SK-N-MC (cell line): Measurements from ENCODE around the gene TTC38.

Source experiments
- DNase-seq: peaks from one replicate; pipeline ENCODE4 v3.0.0-alpha.2; 2011; ENCODE audit warnings: low read depth, low spot score
- H3K27ac ChIP-seq: fragments of 200-600 bp; sonication (generic); 2 replicates; pipeline ENCODE4 v1.5.1; 2016; ENCODE audit warnings: mixed run types
- H3K36me3 ChIP-seq: fragments of 200-600 bp; sonication (generic); 2 replicates; pipeline ENCODE4 v1.6.1; 2017; ENCODE audit warnings: antibody characterized with exemption, low read length, mixed read lengths; ENCODE audit not compliant: insufficient read depth
- H3K4me3 ChIP-seq: fragments of 200-600 bp; sonication (generic); 2 replicates; pipeline ENCODE4 v1.5.1; 2016
- H3K9ac ChIP-seq: fragments of 200-600 bp; sonication (generic); 2 replicates; pipeline ENCODE4 v1.8.0; 2017; ENCODE audit warnings: mixed run types, mixed read lengths; ENCODE audit not compliant: insufficient read length
- H3K9me3 ChIP-seq: fragments of 200-600 bp; sonication (generic); 2 replicates; pipeline ENCODE4 v1.6.1; 2017; ENCODE audit warnings: low read depth, mild to moderate bottlenecking, antibody characterized with exemption, low read length, moderate library complexity, mixed read lengths
- EZH2 ChIP-seq: fragments of 200-600 bp; sonication (generic); IDR thresholded peaks from one replicate; pipeline ENCODE4 v1.6.1; 2017; ENCODE audit warnings: antibody characterized with exemption
- FOXP2 ChIP-seq: optimal IDR thresholded peaks from 2 replicates; pipeline ENCODE3; 2011; ENCODE audit warnings: mild to moderate bottlenecking, moderate library complexity; ENCODE audit not compliant: insufficient read depth; ENCODE audit errors: extremely low read length, control extremely low read depth
- POLR2AphosphoS5 ChIP-seq: IDR thresholded peaks from 2 replicates; pipeline ENCODE4 v1.6.1; 2012; ENCODE audit warnings: mild to moderate bottlenecking, low read depth, low read length, borderline replicate concordance

The TTC38 gene

DNA sequence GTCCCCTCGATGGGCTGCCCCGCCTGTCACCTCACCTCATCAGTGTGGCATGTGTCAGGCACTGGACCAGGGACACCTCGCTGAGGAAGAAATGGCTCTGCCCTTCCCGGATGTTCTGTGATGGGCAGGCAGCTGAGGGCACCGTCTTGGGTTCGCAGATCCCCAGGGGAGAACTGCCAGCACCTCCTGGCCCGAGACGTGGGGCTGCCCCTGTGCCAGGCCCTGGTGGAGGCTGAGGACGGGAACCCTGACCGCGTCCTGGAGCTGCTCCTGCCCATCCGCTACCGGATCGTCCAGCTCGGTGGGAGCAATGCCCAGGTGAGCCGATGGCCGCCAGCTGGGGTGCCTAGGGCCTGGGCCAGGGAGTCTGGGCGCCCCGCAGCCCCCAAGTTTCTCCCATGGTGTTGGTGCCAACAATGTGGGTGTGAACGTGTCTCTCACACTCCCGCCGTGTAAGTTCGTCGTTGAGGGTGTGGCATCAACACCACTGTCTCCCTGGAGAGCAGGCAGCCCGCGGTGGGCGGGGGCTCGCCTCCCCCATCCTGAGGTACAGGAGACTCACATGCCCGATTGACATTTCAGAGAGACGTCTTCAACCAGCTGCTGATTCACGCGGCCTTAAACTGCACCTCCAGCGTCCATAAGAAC lies 21.6 kb downstream of the TTC38 start:
- no peak overlapping the region for H3K27ac ChIP-seq
- no peaks in the 10 kb centered on the region for H3K36me3 ChIP-seq
- H3K4me3 ChIP-seq, result no peak overlapping the region
- no peak overlapping the region for H3K9ac ChIP-seq
- DNase-seq, result no peak
- no peaks in the 10 kb centered on the region for H3K9me3 ChIP-seq
- TF ChIP-seq FOXP2 (no peak), EZH2 (no peak), POLR2AphosphoS5 (no peak)

DNA sequence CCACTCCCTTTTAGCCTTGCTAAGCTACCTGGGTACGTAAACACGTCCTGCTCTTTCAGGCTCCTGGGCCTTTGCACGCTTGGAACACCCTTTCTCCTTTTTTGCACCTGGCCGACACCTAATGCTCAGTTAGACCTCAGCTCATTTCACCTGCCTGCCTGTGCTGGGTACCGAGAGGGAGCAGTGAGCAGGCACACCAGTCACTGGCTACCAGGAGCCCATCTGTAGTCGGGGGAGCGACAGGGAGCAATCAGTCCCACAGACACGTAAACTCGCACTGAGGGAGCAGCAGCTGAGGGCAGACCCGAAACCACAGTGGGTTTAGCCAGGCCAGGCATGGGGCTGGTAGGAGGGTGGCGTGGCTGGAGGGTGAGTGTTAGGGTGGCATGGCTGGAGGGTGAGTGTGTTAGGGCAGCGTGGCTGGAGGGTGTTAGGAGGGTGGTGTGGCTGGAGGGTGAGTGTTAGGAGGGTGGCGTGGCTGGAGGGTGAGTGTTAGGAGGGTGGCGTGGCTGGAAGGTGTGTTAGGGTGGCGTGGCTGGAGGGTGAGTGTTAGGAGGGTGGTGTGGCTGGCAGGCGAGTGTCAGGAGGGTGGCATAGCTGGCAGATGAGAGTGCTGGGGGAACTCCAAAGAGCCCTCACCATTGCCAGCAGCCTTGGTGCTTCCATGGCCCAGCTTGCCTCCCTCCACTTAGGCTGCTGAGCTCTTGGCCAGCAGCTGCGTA lies 22.5 kb downstream of the TTC38 start:
- no peaks in the 10 kb centered on the region for H3K9me3 ChIP-seq
- no peaks in the 10 kb centered on the region for H3K36me3 ChIP-seq
- H3K4me3 ChIP-seq, result no peak overlapping the region
- no peak overlapping the region for H3K9ac ChIP-seq
- TF ChIP-seq POLR2AphosphoS5 (no peak), FOXP2 (no peak), EZH2 (no peak)
- no peak overlapping the region for H3K27ac ChIP-seq
- no peak for DNase-seq

DNA sequence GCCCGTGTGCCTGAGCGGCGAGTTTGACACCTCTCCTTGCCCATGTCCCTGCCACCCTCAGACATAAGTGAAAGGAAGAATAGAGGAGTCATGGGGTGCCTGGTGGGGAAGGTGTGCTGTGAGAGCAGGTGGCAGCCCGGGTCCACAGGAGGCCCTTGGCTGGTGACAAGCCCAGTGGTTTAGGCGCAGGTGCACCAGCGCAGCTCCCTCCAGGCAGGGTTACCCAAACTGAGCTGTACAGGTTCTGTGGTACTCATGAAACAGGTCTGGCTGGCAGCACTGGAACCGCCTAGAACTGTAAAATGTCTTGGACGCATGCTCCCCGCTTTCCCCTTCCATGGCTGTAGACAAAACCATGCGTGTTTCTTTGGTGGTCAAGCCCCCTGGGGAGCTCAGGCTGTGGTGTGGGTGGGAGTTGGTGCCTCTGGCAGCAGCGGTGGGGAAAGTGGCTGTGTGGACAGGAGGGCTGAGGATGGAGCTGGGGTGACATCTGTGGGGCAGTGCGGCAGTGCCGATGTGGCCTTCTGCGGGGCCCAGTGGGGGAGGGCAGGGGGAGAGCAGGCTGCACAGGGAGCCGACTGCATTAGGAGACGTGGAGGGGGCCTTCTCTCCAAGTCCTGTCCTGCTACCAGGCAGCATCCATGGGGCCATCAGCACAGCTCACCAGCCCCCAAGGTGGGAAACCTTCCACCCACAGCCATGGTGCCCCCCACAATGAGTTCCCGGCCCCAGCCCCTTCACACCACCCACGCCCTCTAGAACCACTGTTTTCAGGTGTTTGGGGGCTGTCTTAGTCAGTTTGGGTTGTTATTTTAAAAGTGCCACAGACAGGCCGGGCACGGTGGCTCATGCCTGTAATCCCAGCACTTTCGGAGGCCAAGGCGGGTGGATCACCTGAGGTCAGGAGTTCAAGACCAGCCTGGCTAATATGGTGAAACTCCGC lies 23.3 kb downstream of the TTC38 start:
- DNase-seq, result no peak
- no peak overlapping the region for H3K27ac ChIP-seq
- no peak overlapping the region for H3K9ac ChIP-seq
- H3K4me3 ChIP-seq, result no peak overlapping the region
- H3K9me3 ChIP-seq, result no peaks in the 10 kb centered on the region
- TF ChIP-seq FOXP2 (no peak), EZH2 (no peak), POLR2AphosphoS5 (no peak)
- H3K36me3 ChIP-seq, result no peaks in the 10 kb centered on the region

DNA sequence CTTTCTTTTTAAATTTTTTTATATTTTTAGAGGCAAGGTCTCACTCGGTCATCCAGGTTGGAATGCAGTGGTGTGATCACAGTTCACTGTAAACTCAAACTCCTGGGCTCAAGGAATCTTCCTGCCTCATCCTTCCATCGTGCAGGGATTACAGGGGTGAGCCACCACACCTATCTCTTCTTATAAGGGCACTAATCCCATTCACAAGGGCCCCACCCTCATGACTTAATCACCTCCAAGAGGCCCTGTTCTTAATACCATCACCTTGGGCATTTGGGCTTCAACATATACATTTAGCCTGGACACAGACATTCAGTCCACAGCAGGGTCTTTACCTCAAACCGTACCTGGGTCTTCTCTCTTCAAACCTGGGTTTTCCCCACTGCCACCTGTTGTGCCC lies 24.4 kb downstream of the TTC38 start:
- H3K4me3 ChIP-seq, result no peak overlapping the region
- no peaks in the 10 kb centered on the region for H3K9me3 ChIP-seq
- TF ChIP-seq POLR2AphosphoS5 (no peak), EZH2 (no peak), FOXP2 (no peak)
- DNase-seq, result no peak
- no peak overlapping the region for H3K9ac ChIP-seq
- no peak overlapping the region for H3K27ac ChIP-seq
- H3K36me3 ChIP-seq, result no peaks in the 10 kb centered on the region

DNA sequence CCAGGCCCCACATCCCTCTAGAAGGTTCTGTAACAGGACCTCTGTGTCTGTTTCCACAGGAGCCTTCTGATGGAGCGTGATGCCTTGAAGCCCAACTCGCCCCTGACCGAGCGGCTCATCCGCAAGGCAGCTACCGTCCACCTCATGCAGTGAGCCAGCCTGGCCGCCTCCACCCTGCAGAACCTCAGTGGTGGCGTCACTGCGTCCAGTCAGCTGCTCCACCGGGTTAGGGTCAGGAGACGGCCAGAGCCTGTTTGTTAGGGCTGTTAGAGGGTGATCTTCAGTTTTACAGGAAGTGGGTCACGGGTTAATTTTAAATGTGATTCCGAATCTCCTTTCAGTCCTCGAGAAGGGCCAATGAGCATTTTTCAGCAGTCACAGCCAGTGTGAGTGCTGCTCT lies 24.9 kb downstream of the TTC38 start:
- Histone ChIP-seq H3K27ac (peak overlapping the region; percentile 91), H3K36me3 (no peaks in the 10 kb centered on the region), H3K4me3 (no peak overlapping the region), H3K9ac (no peak overlapping the region), H3K9me3 (no peaks in the 10 kb centered on the region)
- no peak for TF ChIP-seq POLR2AphosphoS5
- TF ChIP-seq FOXP2, result no peak
- no peak for DNase-seq

DNA sequence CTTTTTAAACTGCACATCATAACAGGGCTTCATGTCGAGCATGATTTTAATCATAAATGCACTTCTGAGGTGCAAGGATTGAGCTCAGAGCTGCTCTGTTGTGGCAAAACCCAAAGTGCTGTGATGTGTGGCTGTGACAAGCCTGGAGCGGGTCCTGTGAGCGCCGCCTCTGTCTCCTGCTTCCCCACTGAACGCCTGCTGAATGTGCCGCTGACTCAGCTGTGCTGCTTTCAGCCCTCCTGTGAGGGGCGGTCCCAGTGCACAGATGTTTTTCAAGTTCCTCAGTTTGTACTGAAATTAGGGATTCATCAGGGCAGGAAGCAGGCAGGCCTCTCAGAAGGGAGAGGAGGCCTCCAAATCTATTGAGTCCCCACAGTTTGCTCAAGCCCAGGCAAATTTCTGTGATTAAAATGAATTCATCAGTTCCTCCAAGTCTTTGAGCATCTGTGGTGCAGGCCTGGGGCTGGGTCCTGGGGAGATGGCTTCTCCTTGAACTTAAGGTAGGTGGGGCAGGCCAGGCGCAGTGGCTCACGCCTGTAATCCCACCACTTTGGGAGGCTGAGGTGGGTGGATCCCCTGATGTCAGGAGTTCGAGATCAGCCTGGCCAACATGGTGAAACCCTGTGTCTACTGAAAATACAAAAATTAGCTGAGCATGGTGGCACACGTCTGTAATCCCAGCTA lies 25.9 kb downstream of the TTC38 start:
- no peaks in the 10 kb centered on the region for H3K9me3 ChIP-seq
- TF ChIP-seq FOXP2 (no peak), EZH2 (no peak), POLR2AphosphoS5 (peak; percentile 45; the same call in 1 of the 2 replicates)
- DNase-seq, result peak; percentile 56
- H3K4me3 ChIP-seq, result peak overlapping the region; percentile 56
- H3K36me3 ChIP-seq, result peaks cover 7% of the 10 kb centered on the region
- H3K9ac ChIP-seq, result peak overlapping the region; percentile 53
- peak overlapping the region; percentile 91 for H3K27ac ChIP-seq

DNA sequence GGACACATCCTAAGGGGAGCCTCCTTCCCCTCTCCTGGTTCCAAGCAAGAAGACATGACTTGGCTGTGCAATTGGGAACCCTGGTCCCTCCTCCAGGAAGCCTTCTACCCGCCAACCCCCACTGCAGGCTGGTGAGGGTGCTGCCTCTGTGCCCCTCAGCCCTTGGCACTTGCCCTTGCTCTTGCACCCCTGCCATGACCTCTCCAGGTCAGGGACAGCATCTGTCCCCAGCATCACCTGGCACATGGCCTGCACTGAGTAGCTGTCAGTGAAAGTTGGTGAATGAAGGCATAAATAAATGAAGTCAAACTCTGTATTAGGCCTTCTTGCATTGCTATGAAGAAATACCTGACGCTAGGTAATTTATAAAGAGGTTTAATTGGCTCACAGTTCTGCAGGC lies 27.0 kb downstream of the TTC38 start:
- TF ChIP-seq POLR2AphosphoS5 (no peak), EZH2 (no peak), FOXP2 (no peak)
- DNase-seq, result no peak
- Histone ChIP-seq H3K9me3 (no peaks in the 10 kb centered on the region), H3K27ac (peak overlapping the region; percentile 42; the same call in 1 of the 2 replicates), H3K4me3 (no peak overlapping the region), H3K9ac (no peak overlapping the region), H3K36me3 (peaks cover 15% of the 10 kb centered on the region)

DNA sequence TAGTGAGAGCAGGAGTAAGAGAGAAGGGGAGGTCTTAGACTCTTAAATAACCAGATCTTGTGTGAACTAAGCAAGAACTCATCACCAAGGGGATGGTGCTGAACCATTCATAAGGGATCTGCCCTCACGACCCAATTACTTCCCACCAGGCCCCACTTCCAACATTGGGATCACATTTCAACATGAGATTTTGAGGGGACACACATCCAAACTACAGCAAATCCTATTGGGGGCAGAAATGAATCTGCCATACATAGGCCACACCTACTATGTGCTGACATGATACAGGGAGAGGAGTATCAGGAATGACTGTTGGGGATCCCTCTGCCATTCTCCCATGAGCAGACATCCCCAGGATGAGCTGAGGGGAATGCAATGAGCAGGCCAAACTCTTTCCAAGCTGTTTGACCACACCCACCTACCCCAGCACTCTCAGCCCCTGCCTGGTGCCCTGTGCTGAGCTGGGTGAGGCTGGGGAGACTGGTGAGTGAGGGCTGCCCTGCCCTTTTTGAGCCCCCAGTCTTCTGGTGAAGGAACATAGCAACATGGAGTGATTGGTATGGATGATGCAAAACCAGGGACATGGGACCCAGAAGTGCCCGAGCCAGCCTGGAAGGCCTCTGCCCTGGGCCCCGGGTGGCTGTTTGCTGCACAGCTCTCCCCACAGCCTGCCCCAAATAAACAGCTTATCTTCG lies 27.6 kb downstream of the TTC38 start:
- no peaks in the 10 kb centered on the region for H3K9me3 ChIP-seq
- peak overlapping the region; percentile 96 for H3K4me3 ChIP-seq
- H3K9ac ChIP-seq, result no peak overlapping the region
- no peak for TF ChIP-seq POLR2AphosphoS5
- TF ChIP-seq FOXP2, result no peak
- no peak for DNase-seq
- peak overlapping the region; percentile 75; the same call in 1 of the 2 replicates for H3K27ac ChIP-seq
- H3K36me3 ChIP-seq, result peaks cover 20% of the 10 kb centered on the region
